ENCODE data around the gene FCGR3A. TPM values are rescaled to one million over a fixed set of nuclear protein-coding genes. Genes with fewer than 3 reads are reported as not detected.
"Not testable (repeated sequence)": the region's sequence is repeated elsewhere in the genome, so short reads cannot be mapped to it uniquely, and the experiment has no call there.

The FCGR3A gene
- total and polyA plus RNA-seq, 2 donors (not counting 1 experiment from before 2014, with no cell fraction given), result 1.3 to 3.1 TPM

DNA sequence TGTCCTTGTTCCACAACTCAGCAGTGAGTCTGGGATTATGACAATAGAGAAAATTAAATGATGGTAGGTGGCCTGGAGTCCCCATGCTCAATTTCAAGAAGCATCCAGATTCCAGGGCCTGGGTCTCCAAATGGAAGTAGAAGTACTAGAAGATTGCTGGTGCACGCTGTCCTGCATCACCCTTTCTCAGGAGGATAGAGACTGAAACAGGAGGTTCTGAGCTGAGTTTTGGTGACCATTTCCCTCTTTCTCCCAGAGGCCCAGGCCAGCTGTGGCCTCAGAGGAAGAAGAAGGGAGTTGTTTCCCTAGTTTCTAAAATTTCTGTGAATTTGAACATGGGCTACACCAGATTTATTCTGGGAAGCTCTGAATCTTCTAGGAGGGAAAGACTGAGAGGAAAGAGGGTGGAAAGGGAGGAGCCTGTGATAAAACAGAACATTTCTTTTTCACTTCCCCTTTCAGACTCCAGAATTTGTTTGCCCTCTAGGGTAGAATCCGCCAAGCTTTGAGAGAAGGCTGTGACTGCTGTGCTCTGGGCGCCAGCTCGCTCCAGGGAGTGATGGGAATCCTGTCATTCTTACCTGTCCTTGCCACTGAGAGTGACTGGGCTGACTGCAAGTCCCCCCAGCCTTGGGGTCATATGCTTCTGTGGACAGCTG is 31.4 kb upstream of the FCGR3A start:
- H3K4me2 ChIP-seq (replicated peaks; ENCODE audit: low read depth, low read length, poor library complexity, severe bottlenecking); H3K9me3 ChIP-seq (ENCODE audit: control extremely low read depth in 1 of 3, control insufficient read depth in 2 of 3, insufficient read depth in 1 of 3, low read length in 2 of 3); H3K4me1 Mint-ChIP-seq; H3K9me3 Mint-ChIP-seq (ENCODE audit: insufficient read depth); H3K27me3 ChIP-seq (replicated peaks in 1 of 4; ENCODE audit: control extremely low read depth in 1 of 4, control insufficient read depth in 3 of 4, insufficient read depth in 4 of 4, low read length in 3 of 4); H3K9ac ChIP-seq (ENCODE audit: low read length); H3K79me2 ChIP-seq (ENCODE audit: control insufficient read depth, insufficient read depth, low read length); H3K27ac ChIP-seq (ENCODE audit: low read length in 2 of 2); H3K36me3 ChIP-seq (replicated peaks in 1 of 2; ENCODE audit: control extremely low read depth in 1 of 2, control insufficient read depth in 1 of 2, extremely low read depth in 1 of 2, insufficient read depth in 2 of 2, low read length in 1 of 2); H2AFZ ChIP-seq (ENCODE audit: insufficient read depth, low read depth, low read length, poor library complexity, severe bottlenecking); H3K27ac Mint-ChIP-seq; H3K4me3 Mint-ChIP-seq; CTCF ChIA-PET; intact Hi-C loops (cut with micrococcal nuclease); POLR2A ChIA-PET; H4K20me1 ChIP-seq (ENCODE audit: control insufficient read depth, insufficient read depth, low read length, poor library complexity, severe bottlenecking); H3K4me3 ChIP-seq (ENCODE audit: control extremely low read depth in 1 of 5, extremely low read depth in 1 of 5, insufficient read depth in 1 of 5, low read depth in 2 of 5, low read length in 4 of 5); H3K27me3 Mint-ChIP-seq; H3K4me1 ChIP-seq (ENCODE audit: control insufficient read depth in 2 of 2, insufficient read depth in 2 of 2, low read length in 2 of 2); DNase-seq: not testable (repeated sequence)
- ATAC-seq (ENCODE audit: low read depth), result peak; percentile 81
- WGBS (ENCODE audit: insufficient coverage), result no CpG with 5 or more reads among the region's 4 CpGs

DNA sequence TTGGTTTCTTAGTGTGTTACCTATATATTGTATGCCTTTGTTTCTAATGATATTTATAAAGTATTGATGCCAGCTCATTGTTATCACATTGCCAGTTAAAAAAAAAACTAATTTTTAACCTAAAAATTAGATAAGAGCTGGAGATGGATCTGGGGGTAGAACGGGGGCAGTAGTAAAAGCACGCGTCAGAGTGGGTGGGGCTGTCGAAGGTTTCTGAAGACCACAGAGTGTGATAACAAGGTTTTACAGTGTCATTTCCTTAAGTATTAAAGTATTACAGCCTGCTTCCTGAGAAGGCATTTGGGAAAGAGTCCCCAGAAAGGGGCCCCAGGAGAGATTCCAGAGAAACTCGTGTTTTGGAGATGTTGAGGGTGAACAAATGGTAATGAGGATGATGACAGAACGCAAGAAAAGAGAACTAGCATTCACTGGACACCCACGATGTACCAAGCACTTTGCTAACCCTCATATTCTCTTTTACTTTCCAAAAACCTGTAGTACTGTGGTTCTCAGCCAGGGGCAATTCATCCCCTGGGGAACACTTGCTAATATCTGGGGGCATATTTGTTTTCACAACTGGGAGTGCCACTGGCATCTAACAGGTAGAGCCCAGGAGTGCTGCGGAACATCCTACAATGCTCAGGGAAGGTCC is 30.4 kb upstream of the FCGR3A start:
- H3K4me1 ChIP-seq (ENCODE audit: control insufficient read depth in 2 of 2, insufficient read depth in 2 of 2, low read length in 2 of 2); H2AFZ ChIP-seq (ENCODE audit: insufficient read depth, low read depth, low read length, poor library complexity, severe bottlenecking); H3K27ac ChIP-seq (ENCODE audit: low read length in 2 of 2); H4K20me1 ChIP-seq (ENCODE audit: control insufficient read depth, insufficient read depth, low read length, poor library complexity, severe bottlenecking); H3K4me3 ChIP-seq (ENCODE audit: control extremely low read depth in 1 of 5, extremely low read depth in 1 of 5, insufficient read depth in 1 of 5, low read depth in 2 of 5, low read length in 4 of 5); POLR2A ChIA-PET; H3K36me3 ChIP-seq (replicated peaks in 1 of 2; ENCODE audit: control extremely low read depth in 1 of 2, control insufficient read depth in 1 of 2, extremely low read depth in 1 of 2, insufficient read depth in 2 of 2, low read length in 1 of 2); H3K27me3 ChIP-seq (replicated peaks in 1 of 4; ENCODE audit: control extremely low read depth in 1 of 4, control insufficient read depth in 3 of 4, insufficient read depth in 4 of 4, low read length in 3 of 4); H3K27ac Mint-ChIP-seq; H3K9me3 Mint-ChIP-seq (ENCODE audit: insufficient read depth); H3K4me3 Mint-ChIP-seq; H3K9ac ChIP-seq (ENCODE audit: low read length); H3K9me3 ChIP-seq (ENCODE audit: control extremely low read depth in 1 of 3, control insufficient read depth in 2 of 3, insufficient read depth in 1 of 3, low read length in 2 of 3); H3K79me2 ChIP-seq (ENCODE audit: control insufficient read depth, insufficient read depth, low read length); H3K27me3 Mint-ChIP-seq; DNase-seq; H3K4me1 Mint-ChIP-seq; H3K4me2 ChIP-seq (replicated peaks; ENCODE audit: low read depth, low read length, poor library complexity, severe bottlenecking); CTCF ChIA-PET: not testable (repeated sequence)
- intact Hi-C loops (cut with micrococcal nuclease), result loop anchor here (10.0 kb wide), 1 partner anchor 65 kb away; no protein-coding TSS in a partner anchor
- peak; percentile 9 for ATAC-seq (ENCODE audit: low read depth)
- WGBS (ENCODE audit: insufficient coverage), result no CpG with 5 or more reads among the region's 8 CpGs

DNA sequence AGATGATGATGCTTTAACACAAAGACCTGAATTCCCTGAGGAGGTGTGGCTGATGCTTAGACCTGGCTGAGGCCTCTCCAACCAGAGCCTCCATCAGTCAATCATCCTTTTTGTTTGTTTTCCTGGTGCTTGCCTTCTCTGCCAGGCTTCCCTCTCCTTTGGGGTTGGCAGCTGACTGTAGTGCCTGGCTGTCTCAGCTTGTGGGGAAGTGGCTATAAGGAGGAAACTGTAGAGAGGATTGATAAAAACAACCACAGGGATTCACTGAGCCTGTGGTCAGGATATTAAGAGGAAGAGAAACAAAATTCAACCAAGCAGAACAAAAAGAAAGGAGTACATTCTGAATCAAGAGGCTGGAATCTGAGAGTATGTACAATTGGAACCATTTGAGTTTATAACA is 27.1 kb upstream of the FCGR3A start:
- H3K9me3 ChIP-seq (ENCODE audit: control extremely low read depth in 1 of 3, control insufficient read depth in 2 of 3, insufficient read depth in 1 of 3, low read length in 2 of 3); H3K27me3 Mint-ChIP-seq; H3K4me3 ChIP-seq (ENCODE audit: control extremely low read depth in 1 of 5, extremely low read depth in 1 of 5, insufficient read depth in 1 of 5, low read depth in 2 of 5, low read length in 4 of 5); H3K4me1 Mint-ChIP-seq; H3K27ac Mint-ChIP-seq; H3K9ac ChIP-seq (ENCODE audit: low read length); POLR2A ChIA-PET; CTCF ChIA-PET; H3K36me3 ChIP-seq (replicated peaks in 1 of 2; ENCODE audit: control extremely low read depth in 1 of 2, control insufficient read depth in 1 of 2, extremely low read depth in 1 of 2, insufficient read depth in 2 of 2, low read length in 1 of 2); H3K4me3 Mint-ChIP-seq; DNase-seq; H2AFZ ChIP-seq (ENCODE audit: insufficient read depth, low read depth, low read length, poor library complexity, severe bottlenecking); H3K27ac ChIP-seq (ENCODE audit: low read length in 2 of 2); H3K4me2 ChIP-seq (replicated peaks; ENCODE audit: low read depth, low read length, poor library complexity, severe bottlenecking); H4K20me1 ChIP-seq (ENCODE audit: control insufficient read depth, insufficient read depth, low read length, poor library complexity, severe bottlenecking); H3K9me3 Mint-ChIP-seq (ENCODE audit: insufficient read depth); H3K27me3 ChIP-seq (replicated peaks in 1 of 4; ENCODE audit: control extremely low read depth in 1 of 4, control insufficient read depth in 3 of 4, insufficient read depth in 4 of 4, low read length in 3 of 4); H3K79me2 ChIP-seq (ENCODE audit: control insufficient read depth, insufficient read depth, low read length); H3K4me1 ChIP-seq (ENCODE audit: control insufficient read depth in 2 of 2, insufficient read depth in 2 of 2, low read length in 2 of 2): not testable (repeated sequence)
- peak; percentile 35 for ATAC-seq (ENCODE audit: low read depth)
- intact Hi-C loops (cut with micrococcal nuclease), result loop anchor here (10.0 kb wide), 1 partner anchor 68 kb away; no protein-coding TSS in a partner anchor

DNA sequence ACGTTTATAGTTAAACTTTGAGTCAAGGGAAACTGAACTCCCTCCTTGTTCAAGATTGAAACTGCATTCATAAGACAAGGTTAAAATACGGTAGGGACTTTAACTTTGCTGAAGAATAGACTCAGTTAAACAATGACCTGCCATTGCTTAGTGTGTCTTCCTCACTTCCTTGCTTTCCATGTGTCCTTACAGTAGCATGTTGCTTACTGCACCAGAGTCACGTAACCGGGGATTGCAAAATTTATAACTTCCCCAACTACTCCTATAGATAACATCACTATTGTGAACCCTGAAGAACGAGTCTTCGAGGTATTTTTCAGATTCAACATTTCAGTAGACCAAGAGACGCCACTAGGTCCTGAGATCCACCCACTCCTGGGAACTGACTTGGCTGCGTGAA is 22.1 kb upstream of the FCGR3A start:
- H3K4me1 ChIP-seq (ENCODE audit: control insufficient read depth in 2 of 2, insufficient read depth in 2 of 2, low read length in 2 of 2); H3K27ac Mint-ChIP-seq; H3K4me3 Mint-ChIP-seq; H3K9ac ChIP-seq (ENCODE audit: low read length); POLR2A ChIA-PET; DNase-seq; H3K27ac ChIP-seq (ENCODE audit: low read length in 2 of 2); H4K20me1 ChIP-seq (ENCODE audit: control insufficient read depth, insufficient read depth, low read length, poor library complexity, severe bottlenecking); H3K4me1 Mint-ChIP-seq; H3K27me3 ChIP-seq (replicated peaks in 1 of 4; ENCODE audit: control extremely low read depth in 1 of 4, control insufficient read depth in 3 of 4, insufficient read depth in 4 of 4, low read length in 3 of 4); H3K27me3 Mint-ChIP-seq; H3K4me3 ChIP-seq (ENCODE audit: control extremely low read depth in 1 of 5, extremely low read depth in 1 of 5, insufficient read depth in 1 of 5, low read depth in 2 of 5, low read length in 4 of 5); H3K4me2 ChIP-seq (replicated peaks; ENCODE audit: low read depth, low read length, poor library complexity, severe bottlenecking); H3K79me2 ChIP-seq (ENCODE audit: control insufficient read depth, insufficient read depth, low read length); H2AFZ ChIP-seq (ENCODE audit: insufficient read depth, low read depth, low read length, poor library complexity, severe bottlenecking); H3K36me3 ChIP-seq (replicated peaks in 1 of 2; ENCODE audit: control extremely low read depth in 1 of 2, control insufficient read depth in 1 of 2, extremely low read depth in 1 of 2, insufficient read depth in 2 of 2, low read length in 1 of 2); ATAC-seq (ENCODE audit: low read depth); H3K9me3 ChIP-seq (ENCODE audit: control extremely low read depth in 1 of 3, control insufficient read depth in 2 of 3, insufficient read depth in 1 of 3, low read length in 2 of 3); H3K9me3 Mint-ChIP-seq (ENCODE audit: insufficient read depth): not testable (repeated sequence)
- CTCF ChIA-PET, result interaction anchor here (1.0 kb wide), 1 partner anchor 166 kb away, joined by 4 read pairs; no protein-coding TSS in a partner anchor
- intact Hi-C loops (cut with micrococcal nuclease), result loop anchor here (10.0 kb wide), 1 partner anchor 73 kb away; no protein-coding TSS in a partner anchor
- no CpG with 5 or more reads among the region's 8 CpGs for WGBS (ENCODE audit: insufficient coverage)

All from B cell (primary cell).